Measurements from ENCODE around the gene HIVEP3. TPM values are rescaled to one million over a fixed set of nuclear protein-coding genes. Genes with fewer than 3 reads are reported as not detected.

HIVEP3 gene
- total RNA-seq, 2 donors from 2014 or later, result 0.13 to 0.99 TPM

- WGBS, 2 experiments (ENCODE audit: insufficient coverage in 1 of 2, insufficient read length in 1 of 2), result 100% methylated on average over 1 of the region's 1 CpG; no CpG with 5 or more reads in 1 of the 2 experiments
- H3K9me3 Mint-ChIP-seq, result no peaks in the 10 kb centered on the region
- H3K4me1 Mint-ChIP-seq, result no peaks in the 10 kb centered on the region
- Histone ChIP-seq H3K9ac (ENCODE audit: extremely low read depth, low read length, poor library complexity, severe bottlenecking) (no peak overlapping the region), H3K27me3 (ENCODE audit: control insufficient read depth, insufficient read depth, low read length, poor library complexity, severe bottlenecking) (no peaks in the 10 kb centered on the region), H3K27ac (ENCODE audit: low read depth, low read length) (no peak overlapping the region), H3K9me3 (ENCODE audit: control insufficient read depth, low read length) (no peaks in the 10 kb centered on the region), H3K36me3 (ENCODE audit: control insufficient read depth, insufficient read depth, low read length) (no peaks in the 10 kb centered on the region), H3K4me1 (ENCODE audit: control insufficient read depth, insufficient read depth, low read length) (no peaks in the 10 kb centered on the region), H3K4me3 (ENCODE audit: low read length) (no peak overlapping the region)
- no peaks in the 10 kb centered on the region for H3K27me3 Mint-ChIP-seq (ENCODE audit: insufficient read depth)
- no peak for TF ChIP-seq CTCF (conservative IDR thresholded peaks at IDR 0.05)
- no peak overlapping the region for H3K4me3 Mint-ChIP-seq
- no peak overlapping the region for H3K27ac Mint-ChIP-seq
- no peaks in the 10 kb centered on the region for H3K36me3 Mint-ChIP-seq (ENCODE audit: low read depth)
- DNase-seq, result no peak
Measured at GRCh38 chr1:41687007-41687406, 231.7 kb downstream of the HIVEP3 start.

- Mint-ChIP-seq H3K27me3 (ENCODE audit: insufficient read depth) (no peaks in the 10 kb centered on the region), H3K27ac (no peak overlapping the region), H3K9me3 (no peaks in the 10 kb centered on the region), H3K36me3 (ENCODE audit: low read depth) (no peaks in the 10 kb centered on the region), H3K4me1 (no peaks in the 10 kb centered on the region), H3K4me3 (no peak overlapping the region)
- Histone ChIP-seq H3K4me1 (ENCODE audit: control insufficient read depth, insufficient read depth, low read length) (no peaks in the 10 kb centered on the region), H3K9me3 (ENCODE audit: control insufficient read depth, low read length) (no peaks in the 10 kb centered on the region), H3K27me3 (ENCODE audit: control insufficient read depth, insufficient read depth, low read length, poor library complexity, severe bottlenecking) (no peaks in the 10 kb centered on the region), H3K36me3 (ENCODE audit: control insufficient read depth, insufficient read depth, low read length) (no peaks in the 10 kb centered on the region), H3K9ac (ENCODE audit: extremely low read depth, low read length, poor library complexity, severe bottlenecking) (no peak overlapping the region), H3K4me3 (ENCODE audit: low read length) (no peak overlapping the region), H3K27ac (ENCODE audit: low read depth, low read length) (no peak overlapping the region)
- TF ChIP-seq CTCF (conservative IDR thresholded peaks at IDR 0.05), result no peak
- WGBS, 2 experiments (ENCODE audit: insufficient coverage in 1 of 2, insufficient read length in 1 of 2), result 88 to 93% methylated on average over 1 to 4 of the region's 4 CpGs
- DNase-seq, result no peak
Measured at GRCh38 chr1:41683681-41684500, 234.8 kb downstream of the HIVEP3 start.

- no peaks in the 10 kb centered on the region for H3K36me3 ChIP-seq (ENCODE audit: control insufficient read depth, insufficient read depth, low read length)
- WGBS, 2 experiments (ENCODE audit: insufficient coverage in 1 of 2, insufficient read length in 1 of 2), result 93 to 100% methylated on average over 4 to 6 of the region's 6 CpGs
- H3K4me1 Mint-ChIP-seq, result no peaks in the 10 kb centered on the region
Measured at GRCh38 chr1:41682845-41683625, 235.7 kb downstream of the HIVEP3 start.

More at GRCh38 chr1:41682845-41683625, 235.7 kb downstream of the HIVEP3 start:
- no peaks in the 10 kb centered on the region for H3K27me3 ChIP-seq (ENCODE audit: control insufficient read depth, insufficient read depth, low read length, poor library complexity, severe bottlenecking)
- H3K27me3 Mint-ChIP-seq (ENCODE audit: insufficient read depth), result no peaks in the 10 kb centered on the region
- H3K9ac ChIP-seq (ENCODE audit: extremely low read depth, low read length, poor library complexity, severe bottlenecking), result no peak overlapping the region
- no peaks in the 10 kb centered on the region for H3K9me3 ChIP-seq (ENCODE audit: control insufficient read depth, low read length)
- H3K4me1 ChIP-seq (ENCODE audit: control insufficient read depth, insufficient read depth, low read length), result no peaks in the 10 kb centered on the region
- no peak overlapping the region for H3K4me3 Mint-ChIP-seq
- H3K27ac ChIP-seq (ENCODE audit: low read depth, low read length), result no peak overlapping the region
- H3K9me3 Mint-ChIP-seq, result no peaks in the 10 kb centered on the region
- no peak for DNase-seq
- H3K36me3 Mint-ChIP-seq (ENCODE audit: low read depth), result no peaks in the 10 kb centered on the region
- no peak for TF ChIP-seq CTCF (conservative IDR thresholded peaks at IDR 0.05)
- no peak overlapping the region for H3K4me3 ChIP-seq (ENCODE audit: low read length)
- no peak overlapping the region for H3K27ac Mint-ChIP-seq
